HG03565 (cell line): ENCODE measurements around the gene AP1AR.
A peak's percentile ranks its signal among the peaks of the same experiment; 100 is the strongest.
"Not testable (repeated sequence)": the region's sequence is repeated elsewhere in the genome, so short reads cannot be mapped to it uniquely, and the experiment has no call there.

Experiments used
- ATAC-seq: cut with Tn5 transposase; IDR thresholded peaks from one replicate; pipeline ENCODE4 v1.9.1; 2021; ENCODE audit warnings: mild to moderate bottlenecking, moderate library complexity; ENCODE audit not compliant: unreplicated experiment

The AP1AR gene

DNA sequence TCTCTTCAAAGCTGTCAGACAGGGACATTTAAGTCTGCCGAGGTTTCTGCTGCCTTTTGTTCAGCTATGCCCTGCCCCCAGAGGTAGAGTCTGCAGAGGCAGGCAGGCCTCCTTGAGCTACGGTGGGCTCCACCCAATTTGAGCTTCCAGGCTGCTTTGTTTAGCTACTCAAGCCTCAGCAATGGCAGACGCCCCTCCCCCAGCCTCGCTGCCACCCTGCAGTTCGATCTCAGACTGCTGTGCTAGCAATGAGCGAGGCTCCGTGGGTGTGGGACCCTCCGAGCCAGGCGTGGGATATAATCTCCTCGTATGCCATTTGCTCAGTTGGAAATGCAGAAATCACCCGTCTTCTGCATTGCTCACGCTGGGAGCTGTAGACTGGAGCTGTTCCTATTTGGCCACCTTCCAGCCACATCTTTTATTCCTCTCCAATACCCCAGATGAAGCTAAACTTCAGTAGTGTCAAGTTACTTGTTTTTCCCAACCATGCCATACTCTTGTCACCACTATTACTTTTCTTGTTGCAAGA lies 77.7 kb downstream of the AP1AR start:
- ATAC-seq = not testable (repeated sequence)

DNA sequence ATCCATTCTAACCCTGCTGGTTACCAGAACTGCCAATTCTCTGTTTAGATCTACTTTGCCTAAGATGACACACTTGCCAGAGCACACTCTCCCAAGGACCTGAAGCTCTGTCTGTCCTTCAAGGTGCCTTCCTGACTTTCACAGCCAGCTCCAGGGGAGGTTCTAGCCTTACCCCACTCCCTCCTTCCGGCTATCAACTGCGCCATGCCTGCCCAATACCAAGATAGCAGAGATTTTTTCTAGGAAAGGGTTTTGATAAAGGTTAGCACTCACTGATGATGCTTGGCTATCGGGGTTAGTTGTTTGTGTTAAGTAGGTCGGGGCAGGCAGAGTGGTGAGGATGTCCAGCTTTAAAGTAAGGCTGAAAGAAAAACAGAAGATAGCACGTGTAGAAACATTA lies 79.9 kb downstream of the AP1AR start:
- no peak for ATAC-seq

DNA sequence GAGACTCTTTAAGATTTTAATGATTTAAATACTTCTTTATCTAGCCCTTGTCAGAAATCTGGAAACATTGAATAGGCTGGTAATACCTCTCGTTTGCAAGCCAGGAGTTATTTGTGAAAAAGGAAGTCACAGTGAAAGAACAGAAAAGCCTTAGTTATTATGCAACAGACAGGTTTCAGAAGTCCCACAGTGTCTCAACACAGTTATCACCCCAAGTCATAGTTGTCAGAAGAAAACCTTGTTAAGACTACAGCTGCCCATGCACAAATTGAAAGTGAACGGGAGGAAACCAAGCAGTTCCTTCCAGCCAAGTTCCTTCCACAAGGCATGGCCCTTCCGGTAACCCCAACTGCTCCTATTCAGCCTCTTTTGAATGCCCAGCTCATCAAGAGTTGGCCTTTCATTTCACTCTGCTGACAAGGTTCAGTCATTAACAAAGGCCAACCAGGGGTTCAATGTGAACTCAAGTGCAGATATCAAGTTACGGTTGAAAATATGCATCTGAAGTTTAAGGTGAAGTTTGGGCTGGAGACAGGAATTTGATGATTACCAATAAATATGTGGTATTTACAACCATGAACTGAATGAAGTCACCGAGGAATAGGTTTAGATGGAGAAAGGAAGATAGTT lies 81.1 kb downstream of the AP1AR start:
- peak; percentile 97 for ATAC-seq

DNA sequence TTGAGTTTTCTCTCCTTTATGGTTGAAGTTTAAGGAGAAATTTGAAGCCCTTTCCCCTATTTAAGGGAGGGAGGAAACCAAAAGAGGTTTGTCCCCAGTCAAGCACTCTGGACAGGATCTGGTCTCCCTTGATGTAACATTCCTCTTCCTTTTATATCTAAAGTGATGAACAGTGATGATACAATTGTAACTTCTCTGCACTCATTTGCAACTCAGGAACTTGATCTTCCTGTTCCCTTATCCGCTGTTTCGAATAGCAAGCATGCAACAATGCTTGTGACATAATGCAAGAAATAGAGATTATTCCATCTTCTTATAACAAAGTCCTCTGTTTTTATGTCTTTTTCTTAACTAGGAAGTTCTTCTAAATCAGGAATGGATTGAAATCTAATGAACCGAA lies 83.9 kb downstream of the AP1AR start:
- ATAC-seq = no peak

DNA sequence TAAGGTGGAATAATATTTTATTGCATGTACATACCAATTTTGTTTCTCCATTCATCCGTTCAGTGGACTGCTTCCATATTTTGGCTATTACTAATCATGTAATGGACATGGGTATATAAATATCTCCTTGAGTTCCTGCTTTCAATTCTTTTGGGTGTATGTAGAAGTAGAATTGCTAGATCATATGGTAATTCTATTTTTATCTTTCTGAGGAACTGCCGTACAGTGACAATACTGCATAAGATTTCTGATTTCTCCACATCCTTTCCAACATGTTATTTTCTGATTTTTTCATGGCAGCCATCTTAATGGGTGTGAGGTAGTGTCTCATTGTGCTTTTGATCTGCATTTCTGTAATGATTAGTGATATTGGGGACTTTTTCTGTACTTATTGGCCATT lies 84.8 kb downstream of the AP1AR start:
- ATAC-seq = no peak

DNA sequence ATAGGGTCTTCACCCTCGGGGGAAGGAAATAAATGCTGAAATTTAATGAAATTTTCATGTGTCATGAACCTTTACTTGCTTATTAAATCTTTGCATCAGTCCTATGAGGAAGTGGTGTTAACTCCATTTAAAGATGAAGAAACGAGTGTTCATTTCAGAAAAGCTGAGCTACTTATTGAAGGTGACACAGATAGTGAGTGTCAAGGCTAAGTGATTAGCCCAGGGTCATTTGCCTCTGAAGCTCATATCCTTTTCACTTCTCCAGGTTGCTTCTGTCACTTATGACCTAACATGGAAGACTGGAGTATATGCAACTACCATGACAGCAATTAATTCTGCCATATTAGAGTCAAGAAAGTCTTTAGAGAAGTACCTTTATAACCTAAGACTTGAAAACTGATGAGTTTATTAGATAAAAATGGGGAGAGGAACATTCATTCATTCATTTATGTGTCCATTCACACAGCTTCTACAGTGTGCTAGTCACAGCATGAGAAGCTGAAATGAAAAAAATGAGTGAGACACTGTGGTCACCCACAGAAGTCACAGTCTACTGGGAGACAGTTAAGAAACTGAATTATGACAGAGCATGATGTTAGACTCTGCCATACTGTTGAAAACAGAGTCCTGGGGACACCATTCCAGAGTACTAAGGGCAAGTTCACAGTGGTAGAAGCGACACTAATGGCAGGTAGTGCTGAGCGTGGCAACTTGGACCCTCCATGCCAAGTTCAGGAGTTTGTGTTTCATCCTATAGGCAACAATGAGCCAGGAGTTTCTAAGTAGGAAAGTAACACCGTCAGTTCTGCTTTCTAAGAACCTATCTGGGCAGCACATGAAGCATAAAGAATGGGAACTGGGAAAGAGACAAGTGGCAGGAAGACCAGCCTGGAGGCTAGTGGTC lies 86.9 kb downstream of the AP1AR start:
- ATAC-seq = peak; percentile 97
